HCT116 (cell line): ENCODE results near the gene OLIG3. TPM values are rescaled to one million over a fixed set of nuclear protein-coding genes. Genes with fewer than 3 reads are reported as not detected.

Experiments used
- ATAC-seq: fragments of 200-7000 bp; cut with Tn5 transposase; 2 replicates; pipeline ENCODE4 v1.9.1; 2020; ENCODE audit warnings: mild to moderate bottlenecking, moderate library complexity
- BruUV-seq: library from RNA; stranded (reverse); fragments of 400-500 nt; replicated peaks from 2 replicates; lab custom pipeline; 2021; lab: Mats Ljungman, UMichigan
- CTCF ChIA-PET: fragments of 300-600 bp; sonication (Branson Sonifier 250); formaldehyde crosslinking; loops from one replicate; lab custom pipeline; 2021; ENCODE audit warnings: antibody characterized with exemption; lab: Charles Lee
- POLR2A ChIA-PET: fragments of 300-600, 350-600 bp; sonication (Branson Sonifier 250); formaldehyde crosslinking; loops from one replicate; lab custom pipeline; 2021; ENCODE audit warnings: antibody characterized with exemption; lab: Charles Lee
- RAD21 ChIA-PET, 2 experiments: fragments of 300-600 bp; sonication (Branson Sonifier 250); formaldehyde crosslinking; loops; one replicate each; lab custom pipeline; 2023; ENCODE audit warnings: low total read pairs in 2 of 2; ENCODE audit not compliant: uncharacterized antibody in 2 of 2, unreplicated experiment in 2 of 2, low non-redundant PET in 1 of 2; lab: Charles Lee
- DNase-seq: peaks from one replicate; pipeline ENCODE4 v3.0.0-alpha.2; 2010; ENCODE audit warnings: low read depth, low spot score
- H2AFZ ChIP-seq: fragments of 200-600 bp; shearing (Covaris generic), sonication (generic); 2 replicates; pipeline ENCODE4 v1.6.1; 2017; ENCODE audit warnings: low read depth, mixed run types, mixed read lengths, antibody characterized with exemption, low read length; ENCODE audit not compliant: poor library complexity, severe bottlenecking
- H3K27ac ChIP-seq: 2 replicates; pipeline ENCODE4 v1.5.1; 2012; ENCODE audit warnings: low read depth, low read length
- H3K27me3 ChIP-seq: fragments of 200-600 bp; sonication (generic); 2 replicates; pipeline ENCODE4 v1.6.1; 2016; ENCODE audit warnings: mixed run types, low read length, mixed read lengths; ENCODE audit not compliant: insufficient read depth
- H3K36me3 ChIP-seq, 2 experiments: fragments of 200-500 bp in 1 of 2; fragments of 200-600 bp in 1 of 2; sonication (Bioruptor generic) in 1 of 2; sonication (generic) in 1 of 2; 2 replicates each; pipeline versions ENCODE4 v1.5.1 to v1.6.1; 2014 to 2016; ENCODE audit warnings: low read length in 2 of 2, inconsistent platforms in 1 of 2, mixed read lengths in 1 of 2, mixed run types in 1 of 2; ENCODE audit not compliant: insufficient read depth in 2 of 2, control insufficient read depth in 1 of 2
- H3K4me1 ChIP-seq, 2 experiments: fragments of 200-600 bp in 1 of 2; sonication (generic) in 1 of 2; 2 replicates each; pipeline versions ENCODE4 v1.5.1 to v1.6.1; 2012 to 2017; ENCODE audit warnings: low read length in 2 of 2, inconsistent platforms in 1 of 2, mild to moderate bottlenecking in 1 of 2, mixed read lengths in 1 of 2, mixed run types in 1 of 2, moderate library complexity in 1 of 2; ENCODE audit not compliant: insufficient read depth in 2 of 2, control insufficient read depth in 1 of 2
- H3K4me2 ChIP-seq: fragments of 200-600 bp; sonication (generic); 2 replicates; pipeline ENCODE4 v1.6.1; 2017; ENCODE audit warnings: mixed run types, low read length, mixed read lengths
- H3K4me3 ChIP-seq, 2 experiments: fragments of 200-600 bp in 1 of 2; sonication (generic) in 1 of 2; replicated peaks in 1 of 2; 2 replicates each; pipeline ENCODE4 v1.5.1; 2011 to 2016; ENCODE audit warnings: low read length in 2 of 2, control low read depth in 1 of 2, low read depth in 1 of 2, mild to moderate bottlenecking in 1 of 2, mixed read lengths in 1 of 2, mixed run types in 1 of 2
- H3K79me2 ChIP-seq: fragments of 200-600 bp; sonication (generic); 2 replicates; pipeline ENCODE4 v1.6.1; 2017; ENCODE audit warnings: mild to moderate bottlenecking, mixed run types, low read length, moderate library complexity, mixed read lengths; ENCODE audit not compliant: insufficient read depth
- H3K9ac ChIP-seq: fragments of 200-600 bp; sonication (generic); 2 replicates; pipeline ENCODE4 v1.6.1; 2016; ENCODE audit warnings: low read length, mixed read lengths
- H3K9me2 ChIP-seq: fragments of 200-600 bp; sonication (generic), shearing (Covaris generic); 2 replicates; pipeline ENCODE4 v1.6.1; 2017; ENCODE audit warnings: mixed run types, mild to moderate bottlenecking, moderate library complexity; ENCODE audit not compliant: insufficient read depth
- H3K9me3 ChIP-seq, 2 experiments: fragments of 200-500 bp in 1 of 2; fragments of 200-600 bp in 1 of 2; sonication (Bioruptor generic) in 1 of 2; sonication (generic) in 1 of 2; 2 replicates each; pipeline ENCODE4 v1.6.1; 2014 to 2017; ENCODE audit warnings: low read length in 2 of 2, mixed read lengths in 2 of 2, inconsistent platforms in 1 of 2, low read depth in 1 of 2, mild to moderate bottlenecking in 1 of 2, mixed run types in 1 of 2, moderate library complexity in 1 of 2; ENCODE audit not compliant: control insufficient read depth in 1 of 2, insufficient read depth in 1 of 2
- H4K20me1 ChIP-seq: fragments of 200-600 bp; sonication (generic), shearing (Covaris generic); 2 replicates; pipeline ENCODE4 v1.6.1; 2017; ENCODE audit warnings: mixed run types, mild to moderate bottlenecking, moderate library complexity; ENCODE audit not compliant: insufficient read depth
- CEBPB ChIP-seq: IDR thresholded peaks from 2 replicates; pipeline ENCODE4 v1.6.1; 2012; ENCODE audit warnings: low read depth
- EGR1 ChIP-seq: IDR thresholded peaks from 2 replicates; pipeline ENCODE4 v1.6.1; 2012; ENCODE audit warnings: low read depth
- ELF1 ChIP-seq: IDR thresholded peaks from 2 replicates; pipeline ENCODE4 v1.6.1; 2012; ENCODE audit warnings: low read depth, borderline replicate concordance
- FOSL1 ChIP-seq: IDR thresholded peaks from 2 replicates; pipeline ENCODE4 v1.6.1; 2012; ENCODE audit warnings: low read depth
- JUND ChIP-seq: IDR thresholded peaks from 2 replicates; pipeline ENCODE4 v1.6.1; 2012
- POLR2A ChIP-seq: IDR thresholded peaks from 2 replicates; pipeline ENCODE4 v1.7.0; 2011; ENCODE audit warnings: borderline replicate concordance; ENCODE audit not compliant: insufficient read depth, insufficient read length; ENCODE audit errors: extremely low read depth
- POLR2AphosphoS5 ChIP-seq: IDR thresholded peaks from 2 replicates; pipeline ENCODE4 v1.6.1; 2011; ENCODE audit warnings: mild to moderate bottlenecking, low read depth, low read length, moderate library complexity
- SIN3A ChIP-seq: IDR thresholded peaks from 2 replicates; pipeline ENCODE4 v1.6.1; 2012; ENCODE audit warnings: low read depth
- SP1 ChIP-seq: IDR thresholded peaks from 2 replicates; pipeline ENCODE4 v1.6.1; 2012; ENCODE audit warnings: low read depth
- YY1 ChIP-seq: IDR thresholded peaks from 2 replicates; pipeline ENCODE4 v1.6.1; 2011; ENCODE audit warnings: low read length, low read depth, moderate library complexity, mild to moderate bottlenecking; ENCODE audit not compliant: insufficient replicate concordance; ENCODE audit errors: extremely low read depth
- ZNF274 ChIP-seq: fragments of 200-500 bp; sonication (Bioruptor generic); IDR thresholded peaks from 2 replicates; pipeline ENCODE4 v1.6.1; 2014; ENCODE audit warnings: mild to moderate bottlenecking, low read depth, low read length, inconsistent platforms
- intact Hi-C: fragments of 100-400 bp; cut with micrococcal nuclease; formaldehyde crosslinking; loops from 2 replicates; pipeline ENCODE4 v1.10.0; 2022
- total RNA-seq: library from RNA; stranded (reverse); gene quantifications from one replicate; pipeline ENCODE4 v1.2.1, GENCODE V29; 2021; ENCODE audit not compliant: unreplicated experiment
- TF ChIP-seq, protein P1 (sequence below), 3 experiments: fragments of 200-600 bp in 1 of 3; sonication (generic) in 1 of 3; IDR thresholded peaks in 2 of 3; conservative IDR thresholded peaks in 1 of 3; 2 replicates each; pipeline ENCODE4 v1.5.1; 2012 to 2017; ENCODE audit warnings: low read depth in 2 of 3, low read length in 2 of 3, antibody characterized with exemption in 1 of 3, borderline replicate concordance in 1 of 3, control low read depth in 1 of 3, mild to moderate bottlenecking in 1 of 3, mixed read lengths in 1 of 3, mixed run types in 1 of 3, moderate library complexity in 1 of 3; ENCODE audit not compliant: insufficient read depth in 1 of 3
- TF ChIP-seq, protein P2 (sequence below): IDR thresholded peaks from 2 replicates; pipeline ENCODE4 v1.6.1; 2012
- TF ChIP-seq, protein P3 (sequence below): IDR thresholded peaks from 2 replicates; pipeline ENCODE4 v1.6.1; 2012; ENCODE audit warnings: low read depth

The OLIG3 gene
- total RNA-seq, 1 experiment from 2014 or later, result not detected

DNA sequence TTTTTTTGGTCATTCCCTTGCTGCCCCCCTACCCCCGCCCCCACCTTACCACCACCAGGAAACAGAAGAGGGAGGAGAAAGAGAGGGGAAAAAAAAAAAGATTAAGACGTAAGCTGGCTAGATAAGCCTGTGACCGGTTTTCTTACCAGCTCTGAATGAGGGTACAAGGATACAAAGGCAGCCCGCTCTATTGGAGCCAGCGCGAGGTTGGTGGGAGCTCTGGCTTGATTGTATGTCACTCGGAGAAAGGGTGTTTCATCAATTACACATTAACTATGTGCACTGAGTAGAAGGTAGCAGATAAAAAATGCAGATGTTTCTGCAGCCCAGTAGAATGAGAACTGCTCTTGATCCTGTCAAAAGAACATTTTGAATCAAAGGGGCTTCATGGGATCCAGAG is 28.6 kb upstream of the OLIG3 start (continued):
- TF ChIP-seq, protein P1, sequence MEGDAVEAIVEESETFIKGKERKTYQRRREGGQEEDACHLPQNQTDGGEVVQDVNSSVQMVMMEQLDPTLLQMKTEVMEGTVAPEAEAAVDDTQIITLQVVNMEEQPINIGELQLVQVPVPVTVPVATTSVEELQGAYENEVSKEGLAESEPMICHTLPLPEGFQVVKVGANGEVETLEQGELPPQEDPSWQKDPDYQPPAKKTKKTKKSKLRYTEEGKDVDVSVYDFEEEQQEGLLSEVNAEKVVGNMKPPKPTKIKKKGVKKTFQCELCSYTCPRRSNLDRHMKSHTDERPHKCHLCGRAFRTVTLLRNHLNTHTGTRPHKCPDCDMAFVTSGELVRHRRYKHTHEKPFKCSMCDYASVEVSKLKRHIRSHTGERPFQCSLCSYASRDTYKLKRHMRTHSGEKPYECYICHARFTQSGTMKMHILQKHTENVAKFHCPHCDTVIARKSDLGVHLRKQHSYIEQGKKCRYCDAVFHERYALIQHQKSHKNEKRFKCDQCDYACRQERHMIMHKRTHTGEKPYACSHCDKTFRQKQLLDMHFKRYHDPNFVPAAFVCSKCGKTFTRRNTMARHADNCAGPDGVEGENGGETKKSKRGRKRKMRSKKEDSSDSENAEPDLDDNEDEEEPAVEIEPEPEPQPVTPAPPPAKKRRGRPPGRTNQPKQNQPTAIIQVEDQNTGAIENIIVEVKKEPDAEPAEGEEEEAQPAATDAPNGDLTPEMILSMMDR (IDR thresholded peaks at IDR 0.05 in 2 of 3, conservative IDR thresholded peaks at IDR 0.05 in 1 of 3; ENCODE audit: borderline replicate concordance in 1 of 3, insufficient read depth in 1 of 3, low read depth in 2 of 3, low read length in 2 of 3), result no peak
- no peak for TF ChIP-seq ZNF274
- TF ChIP-seq FOSL1, result no peak
- no peak for TF ChIP-seq POLR2AphosphoS5
- no peak for TF ChIP-seq SP1
- no peak for TF ChIP-seq ELF1
- no peak for TF ChIP-seq YY1
- TF ChIP-seq, protein P2, sequence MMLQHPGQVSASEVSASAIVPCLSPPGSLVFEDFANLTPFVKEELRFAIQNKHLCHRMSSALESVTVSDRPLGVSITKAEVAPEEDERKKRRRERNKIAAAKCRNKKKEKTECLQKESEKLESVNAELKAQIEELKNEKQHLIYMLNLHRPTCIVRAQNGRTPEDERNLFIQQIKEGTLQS, result no peak
- no peak for TF ChIP-seq SIN3A
- TF ChIP-seq POLR2A, result no peak
- TF ChIP-seq JUND, result no peak
- no peak for TF ChIP-seq CEBPB

DNA sequence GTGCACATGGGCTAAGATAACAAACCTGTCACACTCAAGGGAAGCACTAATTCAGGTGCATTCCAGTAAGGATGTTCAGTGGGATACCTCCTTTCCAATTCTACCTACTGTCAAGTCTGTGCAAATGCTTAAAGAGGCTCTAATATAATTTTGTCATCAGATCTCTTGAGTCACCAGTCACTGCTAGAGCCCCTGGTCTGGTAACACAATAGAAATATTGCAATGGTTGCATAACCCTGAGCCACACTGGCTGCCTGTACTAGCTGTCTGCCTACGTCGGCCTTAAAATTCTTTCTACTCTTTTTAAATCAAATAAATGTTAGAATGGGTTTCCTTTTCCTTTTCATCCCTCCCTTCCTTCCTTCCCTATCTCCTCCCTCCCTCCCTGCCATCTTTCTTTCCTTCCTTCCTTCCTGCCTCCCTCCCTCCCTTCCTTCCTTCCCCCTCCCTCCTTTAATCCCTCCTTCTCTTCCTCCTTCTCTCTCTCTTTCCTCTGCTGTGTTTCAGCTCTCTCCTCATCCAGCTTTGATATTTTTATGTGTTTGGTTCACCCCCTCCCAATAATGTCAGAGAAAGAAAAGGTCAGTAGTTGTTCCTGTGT is 28.1 kb upstream of the OLIG3 start:
- Histone ChIP-seq H3K36me3 (no peaks in the 10 kb centered on the region), H4K20me1 (no peaks in the 10 kb centered on the region), H3K9me3 (no peaks in the 10 kb centered on the region), H2AFZ (no peak overlapping the region), H3K27ac (no peak overlapping the region), H3K9ac (no peak overlapping the region), H3K4me2 (no peak overlapping the region), H3K79me2 (no peaks in the 10 kb centered on the region), H3K27me3 (no peaks in the 10 kb centered on the region), H3K4me3 (no peak overlapping the region), H3K4me1 (no peaks in the 10 kb centered on the region), H3K9me2 (no peaks in the 10 kb centered on the region)
- CTCF ChIA-PET, result no interaction called here
- TF ChIP-seq, protein P3, sequence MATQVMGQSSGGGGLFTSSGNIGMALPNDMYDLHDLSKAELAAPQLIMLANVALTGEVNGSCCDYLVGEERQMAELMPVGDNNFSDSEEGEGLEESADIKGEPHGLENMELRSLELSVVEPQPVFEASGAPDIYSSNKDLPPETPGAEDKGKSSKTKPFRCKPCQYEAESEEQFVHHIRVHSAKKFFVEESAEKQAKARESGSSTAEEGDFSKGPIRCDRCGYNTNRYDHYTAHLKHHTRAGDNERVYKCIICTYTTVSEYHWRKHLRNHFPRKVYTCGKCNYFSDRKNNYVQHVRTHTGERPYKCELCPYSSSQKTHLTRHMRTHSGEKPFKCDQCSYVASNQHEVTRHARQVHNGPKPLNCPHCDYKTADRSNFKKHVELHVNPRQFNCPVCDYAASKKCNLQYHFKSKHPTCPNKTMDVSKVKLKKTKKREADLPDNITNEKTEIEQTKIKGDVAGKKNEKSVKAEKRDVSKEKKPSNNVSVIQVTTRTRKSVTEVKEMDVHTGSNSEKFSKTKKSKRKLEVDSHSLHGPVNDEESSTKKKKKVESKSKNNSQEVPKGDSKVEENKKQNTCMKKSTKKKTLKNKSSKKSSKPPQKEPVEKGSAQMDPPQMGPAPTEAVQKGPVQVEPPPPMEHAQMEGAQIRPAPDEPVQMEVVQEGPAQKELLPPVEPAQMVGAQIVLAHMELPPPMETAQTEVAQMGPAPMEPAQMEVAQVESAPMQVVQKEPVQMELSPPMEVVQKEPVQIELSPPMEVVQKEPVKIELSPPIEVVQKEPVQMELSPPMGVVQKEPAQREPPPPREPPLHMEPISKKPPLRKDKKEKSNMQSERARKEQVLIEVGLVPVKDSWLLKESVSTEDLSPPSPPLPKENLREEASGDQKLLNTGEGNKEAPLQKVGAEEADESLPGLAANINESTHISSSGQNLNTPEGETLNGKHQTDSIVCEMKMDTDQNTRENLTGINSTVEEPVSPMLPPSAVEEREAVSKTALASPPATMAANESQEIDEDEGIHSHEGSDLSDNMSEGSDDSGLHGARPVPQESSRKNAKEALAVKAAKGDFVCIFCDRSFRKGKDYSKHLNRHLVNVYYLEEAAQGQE, result no peak
- TF ChIP-seq POLR2AphosphoS5, result no peak
- TF ChIP-seq CEBPB, result no peak
- no peak for TF ChIP-seq ELF1
- TF ChIP-seq, protein P1 (IDR thresholded peaks at IDR 0.05 in 2 of 3, conservative IDR thresholded peaks at IDR 0.05 in 1 of 3; ENCODE audit: borderline replicate concordance in 1 of 3, insufficient read depth in 1 of 3, low read depth in 2 of 3, low read length in 2 of 3), result no peak
- TF ChIP-seq, protein P2, result no peak
- TF ChIP-seq EGR1, result no peak
- no peak for TF ChIP-seq SIN3A
- no peak for DNase-seq
- intact Hi-C loops, result no loop called here
- RAD21 ChIA-PET, result no interaction called here
- POLR2A ChIA-PET, result no interaction called here
- BruUV-seq, result no TSS peak
- no peak for ATAC-seq
